Measurements from ENCODE around the gene MYO3B. TPM values are rescaled to one million over a fixed set of nuclear protein-coding genes. Genes with fewer than 3 reads are reported as not detected.
"Not testable (repeated sequence)": the region's sequence is repeated elsewhere in the genome, so short reads cannot be mapped to it uniquely, and the experiment has no call there.

MYO3B gene
- polyA plus RNA-seq, 1 of the 3 experiments (the other 2 are of a cell fraction): not detected

GRCh38 chr2:170208967-170209366 lies 31.0 kb downstream of the MYO3B start (continued):
- no peak for TF ChIP-seq EZH2phosphoT487 (IDR thresholded peaks at IDR 0.05; ENCODE audit: borderline replicate concordance, low read depth)
- TF ChIP-seq YY1 (IDR thresholded peaks at IDR 0.05; ENCODE audit: low read depth): no peak
- TF ChIP-seq RCOR1 (IDR thresholded peaks at IDR 0.05; ENCODE audit: low read length): no peak
- no peak for TF ChIP-seq CHD2 (IDR thresholded peaks at IDR 0.05; ENCODE audit: low read length, partially characterized antibody)
- no peak for TF ChIP-seq GABPA (IDR thresholded peaks at IDR 0.05; ENCODE audit: low read depth)
- TF ChIP-seq GATA2 (CRISPR knock-in tag; IDR thresholded peaks at IDR 0.05): no peak
- no peak for TF ChIP-seq FOXJ3 (CRISPR knock-in tag; IDR thresholded peaks at IDR 0.05)
- no peak for TF ChIP-seq POLR2AphosphoS5 (IDR thresholded peaks at IDR 0.05; ENCODE audit: low read depth, low read length)
- TF ChIP-seq RAD21 (IDR thresholded peaks at IDR 0.05; ENCODE audit: low read length): no peak
- TF ChIP-seq MAX (IDR thresholded peaks at IDR 0.05; ENCODE audit: low read depth): no peak

GRCh38 chr2:170212625-170213280 lies 34.8 kb downstream of the MYO3B start:
- ChIA-PET POLR2A (no interaction called here), CTCF (no interaction called here)
- Histone ChIP-seq H3K79me2 (ENCODE audit: insufficient read depth) (no peaks in the 10 kb centered on the region), H3K4me1 (ENCODE audit: control insufficient read depth in 1 of 2, insufficient read depth in 2 of 2, low read depth in 1 of 2, low read length in 1 of 2) (no peaks in the 10 kb centered on the region; a peak in 2 of 4 replicates), H3K36me3 (replicated peaks in 1 of 2; ENCODE audit: control insufficient read depth in 1 of 2, insufficient read depth in 2 of 2, low read length in 1 of 2) (no peaks in the 10 kb centered on the region), H3K27me3 (ENCODE audit: insufficient read depth) (no peaks in the 10 kb centered on the region), H3K4me2 (no peak overlapping the region), H3K9me2 (no peaks in the 10 kb centered on the region), H3K4me3 (ENCODE audit: low read depth in 2 of 2, low read length in 1 of 2) (no peak overlapping the region), H3K9me3 (no peaks in the 10 kb centered on the region), H4K20me1 (ENCODE audit: insufficient read depth) (no peaks in the 10 kb centered on the region), H3K9ac (no peak overlapping the region), H3F3A (replicated peaks; ENCODE audit: insufficient read depth) (no peaks in the 10 kb centered on the region), H2AFZ (ENCODE audit: low read depth) (no peak overlapping the region), H3K27ac (ENCODE audit: low read depth in 2 of 2, low read length in 1 of 2) (no peak overlapping the region)
- WGBS (ENCODE audit: low lambda C conversion rate): 75% methylated on average over 14 of the region's 14 CpGs
- no peak for TF ChIP-seq NRF1 (IDR thresholded peaks at IDR 0.05; ENCODE audit: low read depth, low read length)
- TF ChIP-seq EZH2phosphoT487 (IDR thresholded peaks at IDR 0.05; ENCODE audit: borderline replicate concordance, low read depth): no peak
- TF ChIP-seq JUND (IDR thresholded peaks at IDR 0.05): no peak
- no peak for TF ChIP-seq POLR2AphosphoS5 (IDR thresholded peaks at IDR 0.05; ENCODE audit: low read depth, low read length)
- no peak for TF ChIP-seq ELF1 (IDR thresholded peaks at IDR 0.05)
- no peak for TF ChIP-seq TAF1 (IDR thresholded peaks at IDR 0.05; ENCODE audit: borderline replicate concordance, low read depth, low read length)
- TF ChIP-seq GATA2 (CRISPR knock-in tag; IDR thresholded peaks at IDR 0.05): no peak
- no peak for TF ChIP-seq TEAD4 (IDR thresholded peaks at IDR 0.05; ENCODE audit: borderline replicate concordance, insufficient read depth)
- no peak for TF ChIP-seq PBX3 (IDR thresholded peaks at IDR 0.05)
- TF ChIP-seq RXRA (IDR thresholded peaks at IDR 0.05; ENCODE audit: borderline replicate concordance, low read depth): no peak
- no peak for TF ChIP-seq GABPA (IDR thresholded peaks at IDR 0.05; ENCODE audit: low read depth)
- no peak for TF ChIP-seq CTCF (IDR thresholded peaks at IDR 0.05)
- TF ChIP-seq, protein P1, sequence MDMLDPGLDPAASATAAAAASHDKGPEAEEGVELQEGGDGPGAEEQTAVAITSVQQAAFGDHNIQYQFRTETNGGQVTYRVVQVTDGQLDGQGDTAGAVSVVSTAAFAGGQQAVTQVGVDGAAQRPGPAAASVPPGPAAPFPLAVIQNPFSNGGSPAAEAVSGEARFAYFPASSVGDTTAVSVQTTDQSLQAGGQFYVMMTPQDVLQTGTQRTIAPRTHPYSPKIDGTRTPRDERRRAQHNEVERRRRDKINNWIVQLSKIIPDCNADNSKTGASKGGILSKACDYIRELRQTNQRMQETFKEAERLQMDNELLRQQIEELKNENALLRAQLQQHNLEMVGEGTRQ (IDR thresholded peaks at IDR 0.05; ENCODE audit: borderline replicate concordance, low read depth, low read length): no peak
- TF ChIP-seq NFIC (IDR thresholded peaks at IDR 0.05; ENCODE audit: borderline replicate concordance): no peak
- TF ChIP-seq MAX (IDR thresholded peaks at IDR 0.05; ENCODE audit: low read depth): no peak
- no peak for TF ChIP-seq FOXJ3 (CRISPR knock-in tag; IDR thresholded peaks at IDR 0.05)
- DNase-seq: no peak

- H4K20me1 ChIP-seq (ENCODE audit: insufficient read depth); H3K9me2 ChIP-seq; H2AFZ ChIP-seq (ENCODE audit: low read depth); H3K27me3 ChIP-seq (ENCODE audit: insufficient read depth); H3K9ac ChIP-seq; CTCF ChIA-PET; DNase-seq; H3K36me3 ChIP-seq (replicated peaks in 1 of 2; ENCODE audit: control insufficient read depth in 1 of 2, insufficient read depth in 2 of 2, low read length in 1 of 2); H3K9me3 ChIP-seq; H3F3A ChIP-seq (replicated peaks; ENCODE audit: insufficient read depth); H3K4me3 ChIP-seq (ENCODE audit: low read depth in 2 of 2, low read length in 1 of 2); H3K4me2 ChIP-seq; H3K27ac ChIP-seq (ENCODE audit: low read depth in 2 of 2, low read length in 1 of 2); POLR2A ChIA-PET; H3K79me2 ChIP-seq (ENCODE audit: insufficient read depth); H3K4me1 ChIP-seq (ENCODE audit: control insufficient read depth in 1 of 2, insufficient read depth in 2 of 2, low read depth in 1 of 2, low read length in 1 of 2): not testable (repeated sequence)
- 82% methylated on average over 10 of the region's 10 CpGs for WGBS (ENCODE audit: low lambda C conversion rate)
Measured at GRCh38 chr2:170213281-170213625, 35.3 kb downstream of the MYO3B start.

Measured in SK-N-SH (cell line).